Measurements from ENCODE around the gene CRYBA4. TPM values are rescaled to one million over a fixed set of nuclear protein-coding genes. Genes with fewer than 3 reads are reported as not detected.

Gene CRYBA4
- total RNA-seq, 1 donor from 2014 or later: not detected

DNA sequence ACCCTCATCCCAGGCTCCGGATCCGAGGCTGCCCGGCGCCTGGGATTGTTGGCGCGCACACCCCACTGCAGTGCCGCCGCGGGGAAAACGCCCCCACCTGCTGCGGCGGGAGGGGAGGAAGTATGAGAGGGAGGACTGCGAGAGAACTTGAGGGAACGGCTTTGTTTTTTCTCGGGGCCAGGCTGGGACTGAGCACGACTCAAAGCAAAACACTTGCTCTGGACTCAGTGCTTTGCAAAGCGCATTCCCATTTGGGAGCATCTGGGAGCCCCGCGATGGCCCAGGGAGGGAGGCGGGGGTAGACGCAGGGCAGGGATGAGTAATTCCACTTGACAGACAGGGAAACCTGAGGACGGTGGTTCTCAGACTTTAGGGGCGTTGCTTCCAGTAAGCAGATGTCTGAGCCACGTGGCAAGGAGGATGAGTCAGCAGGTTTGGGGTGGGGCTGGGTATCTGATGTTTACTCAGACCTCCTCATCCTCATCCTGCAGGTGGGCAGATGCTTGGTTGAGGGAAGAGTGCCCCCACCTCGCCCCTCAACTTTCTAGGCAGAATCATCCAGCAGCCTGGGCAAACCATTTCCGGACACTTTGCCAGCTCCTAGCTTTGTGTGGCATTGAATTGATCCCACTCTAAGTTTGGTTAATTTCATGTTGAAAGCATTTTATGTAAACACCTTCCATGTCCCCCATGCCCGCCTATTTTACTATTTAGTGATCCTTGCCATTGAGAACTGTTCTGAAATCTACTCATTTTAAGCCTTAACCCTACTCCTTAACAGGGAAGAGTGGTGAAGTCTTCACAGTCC is 37.1 kb downstream of the CRYBA4 start:
- ATAC-seq: no peak
- DNase-seq (ENCODE audit: low spot score): no peak

DNA sequence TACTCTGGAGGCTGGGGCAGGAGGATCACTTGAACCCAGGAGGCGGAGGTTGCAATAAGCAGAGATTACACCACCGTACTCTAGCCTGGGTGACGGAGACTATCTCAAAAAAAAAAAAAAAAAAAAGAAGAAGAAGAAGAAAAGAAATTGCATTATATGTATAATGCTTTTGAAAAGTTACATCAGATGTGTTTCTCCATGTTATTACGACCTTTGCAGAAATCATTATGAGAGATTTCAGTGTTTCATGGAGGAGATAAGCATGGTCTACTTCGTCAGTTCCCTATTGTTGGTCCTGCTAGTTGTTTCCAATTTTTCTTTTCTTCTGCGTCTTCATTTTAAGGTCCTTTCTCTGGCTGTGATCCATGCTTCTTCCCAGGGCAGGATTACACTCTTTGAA is 38.6 kb downstream of the CRYBA4 start:
- ATAC-seq: no peak
- no peak for DNase-seq (ENCODE audit: low spot score)

DNA sequence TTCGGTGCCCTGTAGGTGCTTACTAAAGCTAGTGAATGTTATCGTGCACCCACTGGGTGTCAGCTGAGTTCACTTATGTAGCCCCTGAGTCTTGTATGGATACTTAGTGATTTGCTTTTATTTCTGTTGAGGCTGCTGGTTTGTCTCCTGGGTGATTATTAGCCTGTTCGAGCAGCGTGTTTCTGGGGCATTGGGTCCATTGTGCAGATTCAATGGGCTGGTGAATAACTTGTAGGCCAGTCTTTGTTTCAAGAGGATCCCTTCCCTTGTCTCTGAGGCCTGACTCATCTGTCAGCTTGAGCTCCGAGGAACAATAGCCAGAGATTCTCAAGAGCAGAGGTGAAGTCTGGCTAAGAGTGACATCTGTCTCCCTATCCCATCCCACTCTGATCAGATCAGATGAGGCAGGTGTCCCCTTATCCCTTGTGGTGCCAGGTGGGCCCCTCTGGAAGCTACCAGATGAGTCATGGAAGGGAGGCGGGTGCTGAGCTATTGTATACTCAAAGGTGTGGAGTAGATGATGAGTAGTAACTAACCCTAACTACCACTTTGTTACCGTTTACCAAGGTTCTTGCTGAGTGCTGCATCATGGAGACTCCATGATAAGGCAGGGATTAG is 39.3 kb downstream of the CRYBA4 start:
- no peak for ATAC-seq
- DNase-seq (ENCODE audit: low spot score): no peak

DNA sequence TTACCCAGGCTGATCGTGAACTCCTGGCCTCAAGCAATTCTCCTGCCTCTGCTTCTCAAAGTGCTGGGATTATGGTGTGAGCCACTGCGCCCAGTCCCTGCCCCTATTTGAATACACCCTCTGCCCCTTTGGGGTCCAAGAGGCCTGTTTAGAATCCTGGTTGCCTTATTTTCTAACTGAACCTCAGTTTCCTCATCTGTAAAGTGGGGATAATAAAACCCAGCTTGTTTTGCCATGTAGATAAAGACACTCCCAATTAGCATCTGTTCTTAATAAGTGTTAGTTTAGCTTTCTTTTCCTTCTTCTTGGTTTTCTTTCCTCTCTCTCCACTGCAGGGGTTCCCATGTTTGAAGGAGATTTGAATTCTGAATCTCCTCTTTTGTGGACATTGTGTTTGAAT is 40.4 kb downstream of the CRYBA4 start:
- DNase-seq (ENCODE audit: low spot score) (no peak), ATAC-seq (no peak)

DNA sequence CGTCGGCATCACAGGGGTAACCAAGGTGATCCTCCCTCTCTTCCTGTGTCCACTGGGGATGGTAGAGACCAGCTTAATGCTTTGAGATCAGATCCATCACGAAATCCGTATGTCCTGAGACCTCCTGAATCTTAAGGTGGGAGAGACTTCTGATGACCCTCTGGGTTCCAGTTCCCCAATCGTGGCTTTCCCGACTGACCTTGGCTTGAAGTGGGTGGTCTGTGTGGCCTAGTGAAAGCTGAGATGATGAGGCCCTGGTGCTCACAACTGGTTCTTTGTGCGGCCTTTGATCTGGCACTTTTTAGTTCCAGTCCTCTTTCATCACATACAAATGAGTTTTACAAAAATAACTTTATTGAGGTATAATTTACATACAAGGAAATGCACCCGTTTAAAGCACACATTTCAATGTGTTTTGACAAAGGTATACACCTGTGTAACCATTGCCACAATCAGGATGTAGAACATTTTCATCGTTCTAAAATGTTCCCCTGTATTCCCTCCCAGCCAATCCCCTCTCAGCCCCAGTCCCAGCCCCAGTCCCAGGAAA is 41.7 kb downstream of the CRYBA4 start:
- ATAC-seq (no peak), DNase-seq (ENCODE audit: low spot score) (no peak)

DNA sequence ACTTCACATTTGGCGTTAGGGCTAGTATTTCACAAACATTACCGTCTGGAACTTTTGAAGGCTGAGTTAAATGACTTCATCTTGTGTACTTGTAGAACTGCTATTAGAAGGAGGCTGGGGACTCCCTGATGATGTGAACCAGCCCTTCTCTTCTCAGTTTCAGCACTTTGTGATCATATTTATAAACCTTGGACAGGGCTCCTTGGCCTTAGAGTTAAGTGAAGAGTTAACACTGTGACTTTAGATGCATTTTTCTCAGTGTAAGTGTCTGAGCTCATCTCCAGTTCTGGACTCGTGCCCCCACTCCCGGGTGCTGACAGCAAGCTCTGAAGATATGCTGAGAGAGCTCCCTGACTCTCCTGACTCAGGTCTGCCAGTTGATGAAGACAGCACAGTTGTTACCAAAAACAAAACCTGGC is 44.1 kb downstream of the CRYBA4 start:
- ATAC-seq (no peak), DNase-seq (ENCODE audit: low spot score) (no peak)

DNA sequence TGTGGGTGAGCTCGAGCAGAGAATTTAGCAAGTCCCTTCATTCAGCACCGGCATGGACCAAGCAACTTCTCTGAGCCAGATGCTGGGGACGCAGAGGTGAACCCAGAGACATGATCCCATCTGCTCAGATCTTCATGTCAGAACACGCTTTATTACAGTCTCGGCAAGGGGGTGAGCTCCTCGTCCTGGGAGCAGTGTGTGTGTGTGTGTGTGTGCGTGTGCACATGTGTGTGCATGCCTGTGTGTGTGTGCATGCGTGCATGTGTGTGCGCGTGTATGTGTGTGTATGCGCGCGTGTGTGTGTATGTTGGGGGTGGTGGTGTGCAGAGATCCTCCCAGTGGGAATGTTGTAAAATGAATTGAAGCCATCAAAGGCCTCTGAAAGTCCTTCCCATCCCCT is 45.4 kb downstream of the CRYBA4 start:
- no peak for DNase-seq (ENCODE audit: low spot score)
- no peak for ATAC-seq

DNA sequence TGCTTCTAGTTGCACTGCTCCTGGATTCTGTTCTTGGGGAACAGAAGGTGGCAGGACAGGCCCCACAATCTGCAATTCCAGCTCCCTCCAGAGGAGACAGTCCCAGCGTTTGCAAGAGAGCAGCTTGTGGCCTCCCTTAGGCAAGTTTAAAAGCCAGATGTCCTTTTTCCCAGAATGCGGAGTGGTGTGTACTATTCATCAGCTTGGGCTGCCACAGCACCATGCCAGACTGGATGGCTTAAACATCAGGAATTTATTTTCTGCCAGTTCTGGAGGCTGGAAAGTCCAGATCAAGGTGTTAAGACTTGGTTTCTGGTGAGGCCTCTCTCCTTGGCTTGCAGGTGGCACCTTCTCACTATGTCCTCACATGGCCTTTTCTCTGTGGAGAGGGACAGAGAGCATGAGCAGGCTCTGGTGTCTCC is 47.3 kb downstream of the CRYBA4 start:
- ATAC-seq: no peak
- DNase-seq (ENCODE audit: low spot score): no peak

DNA sequence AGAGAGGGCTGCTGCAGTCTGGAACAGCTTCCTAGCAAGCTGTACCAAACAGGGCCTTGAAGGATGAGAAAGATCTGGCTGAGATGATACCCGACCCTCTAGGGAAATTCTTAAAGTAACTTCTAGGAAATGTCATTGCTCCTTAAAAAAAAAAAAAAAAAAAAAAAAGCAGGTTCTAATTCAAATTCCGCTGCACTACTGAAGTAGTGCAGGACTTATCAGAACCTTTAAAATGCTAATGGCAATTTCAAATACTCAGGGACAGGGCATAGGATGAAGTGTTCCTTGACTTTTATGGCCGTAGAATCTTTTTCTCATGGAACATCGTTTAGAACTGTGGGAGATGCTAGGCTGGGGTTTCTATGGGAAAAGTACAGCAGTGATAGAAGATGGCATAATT is 48.7 kb downstream of the CRYBA4 start:
- ATAC-seq (no peak), DNase-seq (ENCODE audit: low spot score) (no peak)

DNA sequence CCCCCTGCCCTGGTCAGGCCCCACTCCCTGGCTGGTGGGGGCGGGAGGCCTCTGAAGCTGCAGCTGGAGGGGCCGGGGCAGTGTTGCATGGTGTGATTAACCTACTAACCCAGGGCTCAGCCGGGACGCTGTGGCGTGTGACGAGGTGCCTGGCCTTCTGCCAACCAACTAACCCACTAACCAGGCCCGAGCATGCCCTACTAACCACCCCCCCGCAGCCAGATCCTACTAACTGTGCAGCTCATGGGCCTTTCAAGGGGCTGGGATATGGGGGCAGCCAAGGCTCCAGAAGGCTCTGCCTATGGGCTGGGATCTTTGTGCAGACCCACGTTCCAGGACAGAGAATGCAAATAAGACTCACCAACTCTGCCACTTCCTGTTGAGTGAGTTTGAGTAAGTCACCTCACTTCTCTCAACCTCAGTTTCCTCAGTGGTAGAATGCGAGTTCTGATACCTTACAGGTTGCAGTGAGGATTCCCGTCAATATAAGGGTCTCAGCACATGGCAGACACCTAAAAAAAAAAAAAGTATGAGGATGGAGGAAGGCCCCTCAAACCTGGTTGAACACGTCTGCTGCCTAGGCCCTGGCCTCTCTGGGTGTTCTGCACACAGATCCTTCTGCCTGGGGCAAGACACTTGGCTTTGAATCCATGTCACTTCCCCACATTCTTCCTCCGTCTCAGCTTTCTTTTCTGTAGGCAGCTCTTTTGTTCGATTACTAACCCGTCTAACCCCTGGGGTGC is 49.7 kb downstream of the CRYBA4 start:
- DNase-seq (ENCODE audit: low spot score) (peak; percentile 60), ATAC-seq (no peak)

DNA sequence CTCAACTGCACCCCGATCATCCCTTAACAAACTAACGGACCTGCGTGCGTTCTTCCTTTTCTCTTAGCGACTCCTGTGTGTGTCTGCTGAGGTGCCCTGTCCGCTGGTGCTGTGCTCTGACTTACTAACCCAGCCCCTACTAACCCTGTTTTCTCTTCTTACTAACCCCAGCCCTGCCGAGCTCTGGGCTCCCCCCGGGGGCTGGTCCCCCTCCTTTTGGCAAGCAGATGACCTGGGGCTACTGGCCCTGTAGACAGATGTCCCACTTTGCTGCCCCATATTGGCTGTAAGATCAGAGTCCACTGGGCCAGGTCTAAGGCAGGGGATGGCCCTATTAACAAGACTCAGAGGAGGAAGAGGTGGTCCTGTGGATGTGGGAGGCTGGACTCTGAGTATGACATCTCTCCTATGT is 50.3 kb downstream of the CRYBA4 start:
- ATAC-seq: no peak
- no peak for DNase-seq (ENCODE audit: low spot score)

DNA sequence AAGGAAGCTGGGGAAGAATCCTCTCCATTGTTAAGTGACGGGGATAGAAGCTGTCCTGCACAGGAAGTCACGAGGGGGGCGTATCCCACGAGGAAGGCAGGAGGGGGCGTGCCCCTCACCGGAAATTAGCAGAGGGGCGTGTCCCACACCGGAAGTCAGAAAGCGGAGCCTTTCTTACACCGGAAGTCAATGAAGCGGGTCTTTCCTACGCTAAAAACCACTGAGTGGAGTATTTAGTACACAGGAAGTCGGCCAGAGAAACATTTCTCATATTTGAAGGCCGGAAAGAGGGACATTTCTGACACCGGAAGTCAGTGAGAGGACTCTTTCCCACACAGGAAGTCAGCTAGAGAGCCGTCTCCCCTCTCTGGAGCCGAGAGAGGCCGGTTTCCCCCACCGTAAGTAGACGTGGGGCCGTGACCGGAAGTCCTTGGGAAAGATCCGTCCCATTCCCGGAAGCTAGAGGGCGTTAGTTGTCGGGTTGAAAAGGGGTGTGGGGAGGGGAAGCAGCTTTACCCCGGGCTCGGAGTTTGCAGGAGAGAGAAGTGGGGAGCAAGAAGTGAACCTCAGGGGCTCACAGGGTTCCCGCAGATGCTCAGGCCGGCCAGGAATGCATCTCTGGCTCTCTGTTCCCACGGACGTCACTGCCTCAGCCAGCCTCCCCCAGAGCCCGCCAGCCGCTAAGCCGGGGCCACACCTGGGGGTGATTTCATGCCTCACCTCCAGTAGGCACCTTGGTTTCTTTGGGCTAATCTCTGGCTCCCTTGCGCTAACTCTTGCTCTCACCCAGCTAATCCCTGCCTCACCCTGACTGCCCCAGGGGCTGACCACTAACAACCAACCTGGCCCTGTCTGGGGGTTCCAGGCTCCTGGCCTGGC is 51.1 kb downstream of the CRYBA4 start:
- peak; percentile 89 for DNase-seq (ENCODE audit: low spot score)
- peak; percentile 93 for ATAC-seq

DNA sequence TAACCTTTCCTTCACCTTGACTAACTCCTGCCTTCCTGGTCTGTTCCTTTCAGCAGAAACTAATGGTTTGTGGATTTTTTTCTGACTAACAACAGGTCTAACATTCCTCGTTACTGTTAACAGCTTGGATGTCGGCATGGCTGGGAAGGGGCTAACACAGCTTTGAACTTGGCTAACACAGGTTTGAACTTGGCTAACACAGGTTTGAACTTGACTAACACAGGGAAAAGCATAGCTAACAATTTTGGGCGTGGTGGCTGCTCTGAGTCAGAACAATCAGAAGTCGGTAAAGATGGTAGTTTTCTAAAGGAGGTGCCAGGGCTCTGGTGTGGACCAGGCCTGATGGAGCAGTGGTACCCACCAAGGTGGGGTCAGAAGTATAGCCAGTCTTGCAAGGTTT is 51.7 kb downstream of the CRYBA4 start:
- ATAC-seq: no peak
- DNase-seq (ENCODE audit: low spot score): no peak

DNA sequence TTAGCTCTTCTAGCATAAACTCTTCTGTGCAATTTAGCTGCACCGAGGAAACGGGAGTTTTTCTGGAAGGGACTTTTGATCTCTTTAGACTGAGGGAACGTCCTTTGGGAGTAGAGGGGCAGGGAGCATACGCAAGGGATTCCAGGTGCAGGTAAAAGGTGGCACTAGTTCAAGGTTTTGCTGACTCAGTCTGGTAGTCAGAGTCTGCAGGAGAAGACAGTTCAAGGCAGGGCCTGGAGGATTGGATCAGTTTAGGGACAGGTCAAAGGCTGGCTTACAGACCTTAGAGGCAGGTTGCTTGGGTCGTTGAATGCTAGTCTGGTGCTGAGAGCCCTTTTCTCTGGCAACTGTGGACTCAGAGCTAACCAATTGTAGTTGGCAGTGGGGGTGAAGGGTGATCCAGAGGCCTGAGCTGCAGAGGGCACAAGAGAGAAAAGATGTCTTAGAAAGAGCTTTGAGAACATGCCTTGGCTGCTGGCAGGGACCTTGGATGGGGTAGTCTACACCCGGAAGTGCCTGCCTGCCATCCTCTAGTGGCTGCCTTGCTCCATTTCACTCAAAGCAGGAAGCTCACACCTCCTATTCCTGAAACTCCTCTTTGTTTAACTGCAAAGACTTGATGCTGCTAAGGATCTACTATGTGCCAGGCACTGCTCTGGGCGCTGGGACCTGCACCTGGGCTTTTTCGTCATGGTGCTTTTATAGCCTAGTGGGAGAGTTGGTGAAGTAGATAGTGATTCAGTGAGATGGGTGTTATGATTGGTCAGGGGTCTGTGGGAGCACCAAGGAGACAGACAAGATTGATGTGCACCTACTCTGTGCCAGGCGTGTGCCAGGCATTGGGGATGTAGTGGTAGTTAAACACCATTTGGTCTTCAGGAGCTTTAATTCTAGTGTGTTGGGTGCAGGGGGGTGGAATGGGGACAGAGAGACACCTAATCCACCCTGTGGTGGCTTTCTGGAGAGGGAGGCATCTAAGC is 52.7 kb downstream of the CRYBA4 start:
- ATAC-seq (no peak), DNase-seq (ENCODE audit: low spot score) (no peak)

DNA sequence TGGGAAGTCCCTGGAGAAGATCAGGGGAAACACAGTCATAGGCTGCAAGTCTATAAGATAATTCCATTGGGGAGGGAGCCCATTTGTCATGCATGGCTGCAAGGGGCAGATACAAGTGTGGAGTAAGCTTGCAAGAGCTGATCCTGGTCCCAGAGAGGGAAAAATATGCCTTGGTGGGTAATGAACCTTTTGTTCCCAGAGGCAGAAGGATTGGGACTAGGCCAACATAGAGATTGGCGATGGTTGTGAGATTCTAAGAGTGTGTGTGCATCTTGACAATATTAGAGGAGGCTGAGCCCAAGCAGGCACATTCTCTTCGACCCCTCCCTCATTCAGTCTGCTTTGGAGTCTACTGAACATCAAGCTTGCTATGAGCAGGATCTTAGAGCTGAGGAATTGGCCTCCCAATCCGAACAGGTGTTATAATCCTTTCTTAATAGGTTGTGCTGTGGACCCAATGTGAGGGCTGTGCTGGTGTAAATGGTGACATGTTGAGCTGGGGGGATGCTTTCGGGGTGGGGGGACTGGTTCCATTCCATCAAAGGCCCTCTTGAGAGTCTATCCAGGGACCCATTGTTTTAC is 54.0 kb downstream of the CRYBA4 start:
- ATAC-seq (no peak), DNase-seq (ENCODE audit: low spot score) (no peak)

DNA sequence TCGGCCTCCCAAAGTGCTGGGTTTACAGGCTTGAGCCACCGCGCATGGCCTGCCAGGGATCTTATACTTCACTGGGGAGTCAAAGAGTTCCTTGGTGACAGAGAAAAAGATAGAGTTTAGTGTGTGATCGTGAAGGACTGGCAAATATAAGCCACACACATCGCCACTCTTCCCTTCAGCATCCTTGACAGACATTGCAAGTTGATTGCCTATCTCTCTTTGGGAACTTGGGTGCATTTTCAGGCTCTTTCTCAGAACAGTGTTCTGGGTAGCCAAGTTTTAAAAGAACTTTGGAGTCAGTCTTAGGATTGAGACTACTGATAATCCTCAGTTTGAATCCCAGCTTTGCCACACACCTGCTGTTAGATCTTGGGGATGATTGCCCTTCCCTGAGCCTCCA is 55.5 kb downstream of the CRYBA4 start:
- no peak for ATAC-seq
- DNase-seq (ENCODE audit: low spot score): no peak

DNA sequence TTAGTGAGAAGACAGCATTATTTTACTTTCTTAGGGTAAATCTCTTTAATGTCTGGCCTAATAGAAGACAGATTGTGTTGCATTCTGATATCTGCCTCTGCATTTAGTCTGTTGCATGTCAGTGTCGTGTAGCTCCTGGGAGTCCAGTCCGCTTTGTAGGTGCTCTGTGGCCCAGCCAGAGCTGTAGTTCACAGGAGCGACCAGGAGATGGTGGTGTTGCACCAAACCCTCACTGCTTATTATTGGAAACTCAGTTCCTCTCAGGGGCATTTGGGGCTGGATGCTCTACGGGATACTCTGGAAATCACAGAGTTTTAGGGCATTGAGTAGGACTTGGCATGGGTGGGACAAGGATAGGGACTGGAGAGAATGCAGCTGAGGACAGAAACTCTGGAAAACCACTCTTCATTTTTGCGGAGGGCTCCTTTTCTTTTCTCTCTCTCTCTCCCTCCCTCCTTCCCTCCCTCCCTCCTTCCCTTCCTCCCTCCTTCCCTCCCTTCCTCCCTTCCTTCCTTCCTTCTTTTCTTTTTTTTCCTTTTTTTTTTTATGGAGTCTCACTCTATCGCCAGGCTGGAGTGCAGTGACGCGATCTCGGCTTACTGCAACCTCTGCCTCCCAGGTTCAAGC is 57.4 kb downstream of the CRYBA4 start:
- peak; percentile 74 for DNase-seq (ENCODE audit: low spot score)
- peak; percentile 99 for ATAC-seq
